Measurements from ENCODE around the gene PABPN1.
"Not testable (repeated sequence)": the region's sequence is repeated elsewhere in the genome, so short reads cannot be mapped to it uniquely, and the experiment has no call there.

Gene PABPN1

GRCh38 chr14:23301969-23302289 is 19.3 kb upstream of the PABPN1 start:
- no peak for DNase-seq

- peak; percentile 77 for DNase-seq
Measured at GRCh38 chr14:23302290-23303225, 18.7 kb upstream of the PABPN1 start, which contains the start of gene PPP1R3E. PPP1R3E (minus strand) TSS chr14:23302859; CDS start chr14:23302576, 283 bp downstream.

DNA sequence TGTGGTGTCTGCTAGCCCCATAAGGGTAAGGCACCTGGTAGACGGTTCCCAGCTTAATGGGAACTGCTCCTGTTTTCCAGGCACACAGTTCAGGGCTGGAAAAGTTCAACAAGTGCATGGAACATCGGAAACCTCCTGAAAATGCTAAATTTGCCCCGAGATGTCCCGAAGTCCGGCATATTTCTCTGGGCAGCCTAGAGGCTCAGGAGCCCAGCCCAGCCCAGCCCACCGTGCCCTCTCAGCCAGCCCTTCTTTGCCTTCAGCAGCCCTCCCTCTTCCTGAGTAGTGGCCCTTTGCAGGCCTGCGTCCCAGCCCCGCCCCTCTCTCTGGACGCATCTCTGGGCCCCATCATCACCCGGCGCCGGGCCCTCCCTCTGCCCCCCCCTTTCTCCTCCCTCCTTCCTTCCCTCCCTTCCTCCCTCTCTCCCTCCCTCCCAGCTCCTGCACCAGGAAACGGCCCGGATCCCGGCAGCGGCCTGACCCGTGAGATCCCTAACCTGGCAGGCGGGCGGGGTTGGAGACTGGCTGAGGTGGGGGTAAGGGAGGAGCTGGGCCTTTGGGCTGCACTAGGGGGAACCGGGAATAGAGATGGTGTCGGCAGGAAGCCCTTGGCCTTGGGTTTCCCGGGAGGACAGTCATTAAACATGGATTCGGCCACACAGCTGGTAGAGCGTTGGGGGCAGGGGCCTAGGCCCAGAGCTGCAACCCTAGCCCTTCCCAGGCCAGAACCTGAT is 14.7 kb upstream of the PABPN1 start, which contains the start of gene BCL2L2:
Gene BCL2L2, plus strand, starts transcription at position 422 of the 734 bp plus-strand sequence. CDS start 935 bp downstream, outside the sequence.
- DNase-seq, result peak; percentile 96

DNA sequence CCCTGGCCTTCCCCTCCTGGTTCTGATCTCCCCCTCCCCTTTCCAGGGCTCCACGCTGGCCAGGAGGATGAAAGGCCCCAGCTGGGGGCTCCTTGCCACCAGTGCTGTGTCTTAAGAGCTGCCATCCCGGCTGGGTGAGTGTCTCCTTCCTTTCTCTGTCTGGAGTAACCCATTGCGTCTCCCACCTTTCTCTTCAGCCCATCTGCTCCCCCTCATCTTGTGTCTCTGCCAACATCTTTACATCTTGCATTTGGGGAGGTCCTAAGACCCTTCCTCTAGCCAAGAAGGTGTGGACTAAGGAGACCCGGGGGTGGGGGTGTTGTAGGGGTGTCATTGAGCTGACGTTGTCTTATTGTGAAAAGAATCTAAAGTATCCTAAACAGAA is 14.1 kb upstream of the PABPN1 start:
- DNase-seq, result no peak

GRCh38 chr14:23307687-23308644 is 13.3 kb upstream of the PABPN1 start:
- DNase-seq, result no peak

- DNase-seq, result no peak
Measured at GRCh38 chr14:23308721-23309445, 12.4 kb upstream of the PABPN1 start.

DNA sequence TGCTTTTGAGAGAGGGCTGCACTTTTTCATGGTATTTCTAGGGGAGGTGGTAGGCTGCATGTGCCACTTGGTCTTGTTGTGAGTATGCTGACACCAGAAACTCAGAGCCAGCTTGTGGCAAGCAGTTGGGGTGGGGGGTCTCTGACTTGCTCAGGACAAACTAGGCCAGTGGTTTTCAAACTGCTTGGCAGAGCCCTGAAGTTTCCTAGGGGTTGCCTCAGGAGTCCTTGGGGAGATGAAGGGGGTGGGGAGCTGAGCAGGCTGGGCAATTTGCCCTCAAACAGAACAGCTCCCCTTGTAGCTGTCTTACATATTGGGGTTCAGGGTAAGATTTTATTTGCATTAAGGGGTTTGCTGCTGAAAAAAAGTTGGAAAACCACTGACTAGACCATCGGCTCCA is 10.7 kb upstream of the PABPN1 start:
- DNase-seq, result no peak

DNA sequence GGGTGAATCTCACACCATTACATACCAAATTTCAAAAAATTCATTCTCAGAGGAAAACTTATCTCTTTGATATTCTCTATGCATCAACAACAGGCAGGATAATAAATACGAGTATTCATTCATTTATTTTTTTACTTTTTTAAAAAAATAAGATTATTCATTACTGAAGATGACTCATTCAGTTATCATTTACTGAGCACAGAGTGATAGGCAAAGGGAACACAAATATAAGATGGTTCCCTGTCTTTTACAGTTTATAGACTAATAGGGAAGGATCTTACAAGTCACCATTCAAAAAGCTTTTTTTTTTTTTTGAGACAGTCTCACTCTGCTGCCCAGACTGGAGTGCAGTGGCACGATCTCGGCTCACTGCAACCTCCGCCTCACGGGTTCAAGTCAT is 5.0 kb upstream of the PABPN1 start:
- no peak for DNase-seq

GRCh38 chr14:23319746-23320583 is 1.3 kb upstream of the PABPN1 start:
- DNase-seq, result no peak

GRCh38 chr14:23321572-23322547 is 603 bp downstream of the PABPN1 start:
- peak; percentile 77 for DNase-seq

- no peak for DNase-seq
Measured at GRCh38 chr14:23322568-23323517, 1.6 kb downstream of the PABPN1 start.

- no peak for DNase-seq
Measured at GRCh38 chr14:23323838-23324454, 2.7 kb downstream of the PABPN1 start.

DNA sequence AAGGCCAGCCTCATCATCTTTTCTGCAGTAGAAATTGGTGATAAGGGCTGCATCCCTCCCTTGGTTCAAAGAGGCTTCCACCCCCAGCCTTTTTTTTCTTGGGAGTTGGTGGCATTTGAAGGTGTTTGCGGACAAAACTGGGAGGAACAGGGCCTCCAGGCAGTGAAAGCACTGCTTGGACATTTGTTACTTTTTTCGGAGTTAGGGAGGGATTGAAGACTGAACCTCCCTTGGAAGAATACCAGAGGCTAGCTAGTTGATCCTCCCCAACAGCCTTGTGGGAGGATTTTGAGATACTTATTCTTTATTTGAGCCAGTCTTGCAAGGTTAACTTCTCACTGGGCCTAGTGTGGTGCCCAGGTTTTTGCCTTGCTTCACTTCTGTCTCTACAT is 3.2 kb downstream of the PABPN1 start:
- DNase-seq, result no peak

GRCh38 chr14:23324993-23325392 is 3.7 kb downstream of the PABPN1 start:
- DNase-seq, result no peak

DNA sequence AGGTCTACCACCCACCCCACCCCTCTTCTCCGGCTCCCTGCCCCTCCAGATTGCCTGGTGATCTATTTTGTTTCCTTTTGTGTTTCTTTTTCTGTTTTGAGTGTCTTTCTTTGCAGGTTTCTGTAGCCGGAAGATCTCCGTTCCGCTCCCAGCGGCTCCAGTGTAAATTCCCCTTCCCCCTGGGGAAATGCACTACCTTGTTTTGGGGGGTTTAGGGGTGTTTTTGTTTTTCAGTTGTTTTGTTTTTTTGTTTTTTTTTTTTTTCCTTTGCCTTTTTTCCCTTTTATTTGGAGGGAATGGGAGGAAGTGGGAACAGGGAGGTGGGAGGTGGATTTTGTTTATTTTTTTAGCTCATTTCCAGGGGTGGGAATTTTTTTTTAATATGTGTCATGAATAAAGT is 4.5 kb downstream of the PABPN1 start:
- DNase-seq, result not testable (repeated sequence)

GRCh38 chr14:23326491-23327332 is 5.5 kb downstream of the PABPN1 start:
- no peak for DNase-seq
